Dendritic cell treated with granulocyte-macrophage colony-stimulating factor and Interleukin-4, amounts not matched to agents 40 ng/mL and 50 ng/mL, for 4 days (primary cell): Measurements from ENCODE around the gene NOS1AP.

Experiments used
- H3K27ac Mint-ChIP-seq: one replicate; pipeline ENCODE4 v1.8.0; 2022; ENCODE audit warnings: mild to moderate bottlenecking, mixed read lengths
- H3K27me3 Mint-ChIP-seq: one replicate; pipeline ENCODE4 v1.8.0; 2022; ENCODE audit warnings: mild to moderate bottlenecking, mixed read lengths
- H3K36me3 Mint-ChIP-seq: one replicate; pipeline ENCODE4 v1.8.0; 2022; ENCODE audit warnings: low read depth, mixed read lengths
- H3K4me1 Mint-ChIP-seq: one replicate; pipeline ENCODE4 v1.8.0; 2022; ENCODE audit warnings: low read depth, mixed read lengths
- H3K4me3 Mint-ChIP-seq: one replicate; pipeline ENCODE4 v1.8.0; 2022; ENCODE audit warnings: mild to moderate bottlenecking, moderate library complexity, mixed read lengths
- H3K9me3 Mint-ChIP-seq: one replicate; pipeline ENCODE4 v1.8.0; 2022; ENCODE audit warnings: mixed read lengths
- intact Hi-C: fragments of 100-400 bp; cut with micrococcal nuclease; formaldehyde crosslinking; loops from one replicate; pipeline ENCODE4 v1.15.0; 2022

Gene NOS1AP

GRCh38 chr1:162285149-162285561, 215.7 kb downstream of the NOS1AP start:
- H3K4me1 Mint-ChIP-seq = no peaks in the 10 kb centered on the region
- H3K27me3 Mint-ChIP-seq = peaks cover 8% of the 10 kb centered on the region

GRCh38 chr1:162291000-162291399, 221.5 kb downstream of the NOS1AP start:
- H3K4me3 Mint-ChIP-seq = no peak overlapping the region
- H3K9me3 Mint-ChIP-seq = no peaks in the 10 kb centered on the region
- peaks cover 9% of the 10 kb centered on the region for H3K27me3 Mint-ChIP-seq
- no peaks in the 10 kb centered on the region for H3K36me3 Mint-ChIP-seq
- peaks cover 5% of the 10 kb centered on the region for H3K4me1 Mint-ChIP-seq
- no peak overlapping the region for H3K27ac Mint-ChIP-seq
- intact Hi-C loops = no loop called here

More at GRCh38 chr1:162285149-162285561, 215.7 kb downstream of the NOS1AP start:
- H3K9me3 Mint-ChIP-seq = no peaks in the 10 kb centered on the region
- H3K36me3 Mint-ChIP-seq = no peaks in the 10 kb centered on the region
- H3K4me3 Mint-ChIP-seq = no peak overlapping the region
- intact Hi-C loops = no loop called here
- H3K27ac Mint-ChIP-seq = no peak overlapping the region

GRCh38 chr1:162292422-162292849, 222.9 kb downstream of the NOS1AP start:
- Mint-ChIP-seq H3K9me3 (no peaks in the 10 kb centered on the region), H3K36me3 (no peaks in the 10 kb centered on the region), H3K27ac (no peak overlapping the region), H3K4me3 (no peak overlapping the region), H3K27me3 (peaks cover 5% of the 10 kb centered on the region), H3K4me1 (peaks cover 5% of the 10 kb centered on the region)
- intact Hi-C loops = no loop called here

- H3K9me3 Mint-ChIP-seq = no peaks in the 10 kb centered on the region
- H3K4me3 Mint-ChIP-seq = no peak overlapping the region
- no peaks in the 10 kb centered on the region for H3K36me3 Mint-ChIP-seq
- intact Hi-C loops = no loop called here
- H3K27ac Mint-ChIP-seq = no peak overlapping the region
- peaks cover 5% of the 10 kb centered on the region for H3K27me3 Mint-ChIP-seq
- peaks cover 5% of the 10 kb centered on the region for H3K4me1 Mint-ChIP-seq
These were observed 223.7 kb downstream of the NOS1AP start for GRCh38 chr1:162293073-162293692.

GRCh38 chr1:162294015-162294414, 224.5 kb downstream of the NOS1AP start:
- Mint-ChIP-seq H3K27ac (no peak overlapping the region), H3K36me3 (no peaks in the 10 kb centered on the region), H3K27me3 (peaks cover 8% of the 10 kb centered on the region), H3K4me3 (no peak overlapping the region), H3K9me3 (no peaks in the 10 kb centered on the region), H3K4me1 (peaks cover 5% of the 10 kb centered on the region)
- intact Hi-C loops = no loop called here

GRCh38 chr1:162297208-162297607, 227.7 kb downstream of the NOS1AP start:
- intact Hi-C loops = no loop called here
- H3K9me3 Mint-ChIP-seq = no peaks in the 10 kb centered on the region
- no peak overlapping the region for H3K4me3 Mint-ChIP-seq
- H3K27ac Mint-ChIP-seq = no peak overlapping the region
- peaks cover 5% of the 10 kb centered on the region for H3K4me1 Mint-ChIP-seq
- no peaks in the 10 kb centered on the region for H3K36me3 Mint-ChIP-seq
- peaks cover 14% of the 10 kb centered on the region for H3K27me3 Mint-ChIP-seq

- Mint-ChIP-seq H3K9me3 (no peaks in the 10 kb centered on the region), H3K27me3 (peaks cover 14% of the 10 kb centered on the region), H3K4me1 (peaks cover 11% of the 10 kb centered on the region), H3K27ac (no peak overlapping the region), H3K36me3 (no peaks in the 10 kb centered on the region), H3K4me3 (no peak overlapping the region)
- intact Hi-C loops = no loop called here
These were observed 228.8 kb downstream of the NOS1AP start for GRCh38 chr1:162298266-162298665.

GRCh38 chr1:162299018-162299417, 229.5 kb downstream of the NOS1AP start:
- H3K4me1 Mint-ChIP-seq = peaks cover 7% of the 10 kb centered on the region
- peaks cover 15% of the 10 kb centered on the region for H3K27me3 Mint-ChIP-seq
- intact Hi-C loops = no loop called here
- H3K27ac Mint-ChIP-seq = no peak overlapping the region
- no peaks in the 10 kb centered on the region for H3K9me3 Mint-ChIP-seq
- no peak overlapping the region for H3K4me3 Mint-ChIP-seq
- H3K36me3 Mint-ChIP-seq = no peaks in the 10 kb centered on the region

GRCh38 chr1:162300057-162300917, 230.8 kb downstream of the NOS1AP start:
- Mint-ChIP-seq H3K4me1 (peaks cover 6% of the 10 kb centered on the region), H3K4me3 (no peak overlapping the region)
- intact Hi-C loops = no loop called here

GRCh38 chr1:162301696-162302095, 232.2 kb downstream of the NOS1AP start:
- Mint-ChIP-seq H3K9me3 (no peaks in the 10 kb centered on the region), H3K4me3 (no peak overlapping the region), H3K4me1 (peaks cover 6% of the 10 kb centered on the region), H3K27me3 (peaks cover 11% of the 10 kb centered on the region), H3K27ac (no peak overlapping the region), H3K36me3 (no peaks in the 10 kb centered on the region)
- intact Hi-C loops = no loop called here

More at GRCh38 chr1:162300057-162300917, 230.8 kb downstream of the NOS1AP start:
- H3K27me3 Mint-ChIP-seq = peaks cover 16% of the 10 kb centered on the region
- no peak overlapping the region for H3K27ac Mint-ChIP-seq
- H3K36me3 Mint-ChIP-seq = no peaks in the 10 kb centered on the region
- H3K9me3 Mint-ChIP-seq = no peaks in the 10 kb centered on the region

GRCh38 chr1:162302306-162303003, 233.0 kb downstream of the NOS1AP start:
- Mint-ChIP-seq H3K27ac (no peak overlapping the region), H3K27me3 (peaks cover 11% of the 10 kb centered on the region), H3K4me1 (peaks cover 6% of the 10 kb centered on the region), H3K9me3 (peaks cover 2% of the 10 kb centered on the region), H3K4me3 (no peak overlapping the region), H3K36me3 (no peaks in the 10 kb centered on the region)
- intact Hi-C loops = no loop called here

GRCh38 chr1:162303004-162303344, 233.5 kb downstream of the NOS1AP start:
- Mint-ChIP-seq H3K4me3 (no peak overlapping the region), H3K36me3 (no peaks in the 10 kb centered on the region), H3K9me3 (peaks cover 7% of the 10 kb centered on the region), H3K27ac (no peak overlapping the region), H3K4me1 (peaks cover 6% of the 10 kb centered on the region), H3K27me3 (peaks cover 11% of the 10 kb centered on the region)
- intact Hi-C loops = no loop called here

GRCh38 chr1:162304736-162305135, 235.2 kb downstream of the NOS1AP start:
- no peaks in the 10 kb centered on the region for H3K36me3 Mint-ChIP-seq
- peaks cover 9% of the 10 kb centered on the region for H3K9me3 Mint-ChIP-seq
- H3K27me3 Mint-ChIP-seq = peaks cover 11% of the 10 kb centered on the region
- intact Hi-C loops = no loop called here
- H3K4me1 Mint-ChIP-seq = peaks cover 11% of the 10 kb centered on the region
- no peak overlapping the region for H3K4me3 Mint-ChIP-seq
- H3K27ac Mint-ChIP-seq = no peak overlapping the region

- Mint-ChIP-seq H3K36me3 (no peaks in the 10 kb centered on the region), H3K4me3 (no peak overlapping the region), H3K27ac (no peak overlapping the region), H3K9me3 (peaks cover 9% of the 10 kb centered on the region), H3K4me1 (peaks cover 22% of the 10 kb centered on the region), H3K27me3 (peaks cover 5% of the 10 kb centered on the region)
- intact Hi-C loops = no loop called here
These were observed 236.5 kb downstream of the NOS1AP start for GRCh38 chr1:162305969-162306368.
